SU-DHL-6 (cell line): ENCODE data around the gene MX1.

ENCODE experiments used
- H2AFZ ChIP-seq: fragments of 200-600 bp; sonication (generic); 2 replicates; pipeline ENCODE4 v1.6.1; 2014; ENCODE audit warnings: low read depth, mild to moderate bottlenecking, moderate library complexity, mixed read lengths, antibody characterized with exemption, low read length; ENCODE audit not compliant: severe bottlenecking
- H3F3A ChIP-seq: fragments of 200-600 bp; shearing (Covaris generic); 2 replicates; pipeline ENCODE4 v1.6.0; 2016; ENCODE audit warnings: antibody characterized with exemption, mild to moderate bottlenecking; ENCODE audit not compliant: insufficient read depth
- H3K27ac ChIP-seq: fragments of 200-600 bp; sonication (generic); 2 replicates; pipeline ENCODE4 v1.5.1; 2016; ENCODE audit warnings: low read depth, mild to moderate bottlenecking, low read length, moderate library complexity, mixed read lengths
- H3K27me3 ChIP-seq: fragments of 200-600 bp; sonication (generic), shearing (Covaris generic); 2 replicates; pipeline ENCODE4 v1.6.0; 2014; ENCODE audit warnings: mild to moderate bottlenecking, low read length
- H3K36me3 ChIP-seq: fragments of 200-600 bp; sonication (generic); 2 replicates; pipeline ENCODE4 v1.6.1; 2014; ENCODE audit warnings: mild to moderate bottlenecking, low read length, mixed read lengths
- H3K4me2 ChIP-seq: fragments of 300-600, 200-600 bp; shearing (Covaris generic), sonication (generic); 2 replicates; pipeline ENCODE4 v1.6.0; 2014; ENCODE audit warnings: low read length, low read depth, mild to moderate bottlenecking; ENCODE audit not compliant: poor library complexity, severe bottlenecking
- H3K4me3 ChIP-seq: fragments of 200-600 bp; sonication (generic); 2 replicates; pipeline ENCODE4 v1.5.1; 2014; ENCODE audit warnings: antibody characterized with exemption, low read length, mild to moderate bottlenecking, mixed read lengths; ENCODE audit not compliant: insufficient read depth, poor library complexity, severe bottlenecking
- H3K79me2 ChIP-seq: fragments of 200-600 bp; sonication (generic); 2 replicates; pipeline ENCODE4 v1.6.1; 2014; ENCODE audit warnings: mild to moderate bottlenecking, low read length, moderate library complexity; ENCODE audit not compliant: insufficient read depth
- H3K9ac ChIP-seq: fragments of 200-600 bp; sonication (generic); 2 replicates; pipeline ENCODE4 v1.7.0; 2014; ENCODE audit warnings: mild to moderate bottlenecking, low read length
- H3K9me2 ChIP-seq: fragments of 200-600 bp; sonication (generic); replicated peaks from 2 replicates; pipeline ENCODE4 v1.6.1; 2014; ENCODE audit warnings: low read length; ENCODE audit not compliant: insufficient read depth
- H3K9me3 ChIP-seq: fragments of 200-600 bp; sonication (generic); 2 replicates; pipeline ENCODE4 v1.6.1; 2014; ENCODE audit warnings: low read length, mixed read lengths; ENCODE audit not compliant: insufficient read depth
- H4K20me1 ChIP-seq: fragments of 200-600 bp; sonication (generic); 2 replicates; pipeline ENCODE4 v1.6.1; 2014; ENCODE audit warnings: low read depth, mild to moderate bottlenecking, antibody characterized with exemption, low read length, moderate library complexity, mixed read lengths
- EZH2phosphoT487 ChIP-seq: fragments of 200-600 bp; sonication (generic), shearing (Covaris generic); conservative IDR thresholded peaks from 2 replicates; pipeline ENCODE4 v1.6.1; 2018; ENCODE audit warnings: mild to moderate bottlenecking, antibody characterized with exemption, low read length, moderate library complexity, mixed read lengths
- TF ChIP-seq, protein P1 (sequence below): fragments of 200-600 bp; sonication (generic); IDR thresholded peaks from one replicate; pipeline ENCODE4 v1.5.1; 2017; ENCODE audit warnings: antibody characterized with exemption, mild to moderate bottlenecking, low read length, moderate library complexity; ENCODE audit not compliant: insufficient read depth, poor library complexity, severe bottlenecking

Gene MX1

DNA sequence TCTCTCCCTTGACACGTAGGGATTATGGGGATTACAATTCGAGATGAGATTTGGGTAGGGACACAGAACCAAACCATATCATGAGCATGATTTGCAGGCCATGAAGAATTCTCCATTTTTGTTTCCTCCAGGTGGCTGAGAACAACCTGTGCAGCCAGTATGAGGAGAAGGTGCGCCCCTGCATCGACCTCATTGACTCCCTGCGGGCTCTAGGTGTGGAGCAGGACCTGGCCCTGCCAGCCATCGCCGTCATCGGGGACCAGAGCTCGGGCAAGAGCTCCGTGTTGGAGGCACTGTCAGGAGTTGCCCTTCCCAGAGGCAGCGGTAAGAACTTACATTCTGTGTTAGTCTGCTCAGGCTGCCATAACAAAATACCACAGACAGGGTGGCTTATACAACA, 9.7 kb downstream of the MX1 start:
- Histone ChIP-seq H3K9me2 (no peaks in the 10 kb centered on the region), H3K4me2 (no peak overlapping the region), H4K20me1 (no peaks in the 10 kb centered on the region), H3K4me3 (no peak overlapping the region), H3K9me3 (peaks cover 13% of the 10 kb centered on the region; the same call in 1 of the 2 replicates), H3K36me3 (no peaks in the 10 kb centered on the region), H3K27ac (no peak overlapping the region), H2AFZ (no peak overlapping the region), H3K9ac (no peak overlapping the region), H3K79me2 (no peaks in the 10 kb centered on the region), H3F3A (no peaks in the 10 kb centered on the region), H3K27me3 (0 out of 2 replicates have a peak, but pooled peaks cover 3% of the 10 kb centered on the region)
- no peak for TF ChIP-seq EZH2phosphoT487
- TF ChIP-seq, protein P1, sequence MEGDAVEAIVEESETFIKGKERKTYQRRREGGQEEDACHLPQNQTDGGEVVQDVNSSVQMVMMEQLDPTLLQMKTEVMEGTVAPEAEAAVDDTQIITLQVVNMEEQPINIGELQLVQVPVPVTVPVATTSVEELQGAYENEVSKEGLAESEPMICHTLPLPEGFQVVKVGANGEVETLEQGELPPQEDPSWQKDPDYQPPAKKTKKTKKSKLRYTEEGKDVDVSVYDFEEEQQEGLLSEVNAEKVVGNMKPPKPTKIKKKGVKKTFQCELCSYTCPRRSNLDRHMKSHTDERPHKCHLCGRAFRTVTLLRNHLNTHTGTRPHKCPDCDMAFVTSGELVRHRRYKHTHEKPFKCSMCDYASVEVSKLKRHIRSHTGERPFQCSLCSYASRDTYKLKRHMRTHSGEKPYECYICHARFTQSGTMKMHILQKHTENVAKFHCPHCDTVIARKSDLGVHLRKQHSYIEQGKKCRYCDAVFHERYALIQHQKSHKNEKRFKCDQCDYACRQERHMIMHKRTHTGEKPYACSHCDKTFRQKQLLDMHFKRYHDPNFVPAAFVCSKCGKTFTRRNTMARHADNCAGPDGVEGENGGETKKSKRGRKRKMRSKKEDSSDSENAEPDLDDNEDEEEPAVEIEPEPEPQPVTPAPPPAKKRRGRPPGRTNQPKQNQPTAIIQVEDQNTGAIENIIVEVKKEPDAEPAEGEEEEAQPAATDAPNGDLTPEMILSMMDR: no peak

DNA sequence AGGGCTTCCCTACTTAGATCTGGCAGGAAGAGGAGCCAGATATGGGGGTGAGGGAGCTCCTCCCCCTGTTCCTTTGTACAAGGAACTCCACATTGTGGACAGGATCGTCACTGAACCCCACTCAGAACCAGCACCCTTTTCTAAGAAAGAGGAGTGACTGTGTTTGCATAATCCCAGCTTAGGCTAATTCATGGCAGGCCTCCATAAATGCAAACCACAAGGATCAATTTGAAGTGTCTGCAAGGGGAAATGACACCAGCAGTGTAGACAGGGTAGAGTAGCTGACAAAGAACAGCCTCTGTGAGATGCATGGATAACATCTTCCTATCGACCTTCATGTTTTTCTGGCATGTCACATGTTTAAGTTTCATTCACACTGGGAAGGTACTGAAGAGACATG, 11.7 kb downstream of the MX1 start:
- Histone ChIP-seq H3F3A (no peaks in the 10 kb centered on the region), H3K27ac (no peak overlapping the region), H2AFZ (no peak overlapping the region), H3K9me2 (no peaks in the 10 kb centered on the region), H3K4me3 (no peak overlapping the region), H3K9ac (no peak overlapping the region), H3K36me3 (no peaks in the 10 kb centered on the region), H3K9me3 (peaks cover 13% of the 10 kb centered on the region; the same call in 1 of the 2 replicates), H3K4me2 (no peak overlapping the region), H3K79me2 (no peaks in the 10 kb centered on the region), H4K20me1 (no peaks in the 10 kb centered on the region), H3K27me3 (0 out of 2 replicates have a peak, but pooled peaks cover 3% of the 10 kb centered on the region)
- TF ChIP-seq, protein P1: no peak
- no peak for TF ChIP-seq EZH2phosphoT487

DNA sequence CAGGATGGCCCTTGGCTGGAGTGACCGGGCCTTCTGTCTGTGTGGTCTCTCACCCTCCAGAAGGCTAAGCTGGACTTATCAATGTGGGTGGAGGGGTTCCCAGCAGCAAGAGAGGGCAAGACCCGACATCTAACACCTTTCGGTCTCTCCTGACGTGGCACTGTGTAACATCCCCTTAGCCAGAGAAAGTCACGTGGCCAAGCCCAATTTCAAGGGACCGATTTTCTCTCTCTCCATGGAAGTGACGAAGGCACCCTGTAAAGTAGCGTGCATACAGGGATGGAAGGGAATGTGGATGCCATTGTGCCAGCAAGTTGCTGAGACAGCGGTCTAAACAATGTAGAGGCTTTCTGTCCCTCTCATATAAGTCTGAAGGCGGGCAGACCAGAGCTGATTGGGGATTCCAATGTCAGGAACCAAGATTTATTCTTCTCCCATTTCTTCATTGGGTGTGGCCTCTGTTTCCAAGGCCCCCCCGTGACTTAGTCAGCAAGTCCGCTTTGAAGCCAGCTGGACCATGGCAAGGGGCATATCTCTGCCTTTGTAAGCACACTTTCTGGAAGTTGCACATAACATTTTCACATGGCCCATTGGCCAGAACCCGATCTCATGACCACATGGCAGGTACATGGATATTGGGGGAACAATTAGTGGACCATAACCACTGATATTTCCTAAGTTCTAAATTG, 12.5 kb downstream of the MX1 start:
- no peaks in the 10 kb centered on the region for H3K36me3 ChIP-seq
- no peak overlapping the region for H3K4me3 ChIP-seq
- H3K27ac ChIP-seq: no peak overlapping the region
- no peaks in the 10 kb centered on the region for H4K20me1 ChIP-seq
- 0 out of 2 replicates have a peak, but pooled peaks cover 3% of the 10 kb centered on the region for H3K27me3 ChIP-seq
- TF ChIP-seq, protein P1: no peak
- no peak for TF ChIP-seq EZH2phosphoT487
- no peaks in the 10 kb centered on the region for H3K9me2 ChIP-seq
- H3K4me2 ChIP-seq: no peak overlapping the region
- no peaks in the 10 kb centered on the region for H3K79me2 ChIP-seq
- H3F3A ChIP-seq: no peaks in the 10 kb centered on the region
- peaks cover 13% of the 10 kb centered on the region; the same call in 1 of the 2 replicates for H3K9me3 ChIP-seq
- no peak overlapping the region for H3K9ac ChIP-seq
- H2AFZ ChIP-seq: no peak overlapping the region
